Measurements from ENCODE around the gene MYBBP1A. TPM values are rescaled to one million over a fixed set of nuclear protein-coding genes. Genes with fewer than 3 reads are reported as not detected.

Gene MYBBP1A
- total RNA-seq, 1 donor from 2014 or later, result 38.8 TPM

DNA sequence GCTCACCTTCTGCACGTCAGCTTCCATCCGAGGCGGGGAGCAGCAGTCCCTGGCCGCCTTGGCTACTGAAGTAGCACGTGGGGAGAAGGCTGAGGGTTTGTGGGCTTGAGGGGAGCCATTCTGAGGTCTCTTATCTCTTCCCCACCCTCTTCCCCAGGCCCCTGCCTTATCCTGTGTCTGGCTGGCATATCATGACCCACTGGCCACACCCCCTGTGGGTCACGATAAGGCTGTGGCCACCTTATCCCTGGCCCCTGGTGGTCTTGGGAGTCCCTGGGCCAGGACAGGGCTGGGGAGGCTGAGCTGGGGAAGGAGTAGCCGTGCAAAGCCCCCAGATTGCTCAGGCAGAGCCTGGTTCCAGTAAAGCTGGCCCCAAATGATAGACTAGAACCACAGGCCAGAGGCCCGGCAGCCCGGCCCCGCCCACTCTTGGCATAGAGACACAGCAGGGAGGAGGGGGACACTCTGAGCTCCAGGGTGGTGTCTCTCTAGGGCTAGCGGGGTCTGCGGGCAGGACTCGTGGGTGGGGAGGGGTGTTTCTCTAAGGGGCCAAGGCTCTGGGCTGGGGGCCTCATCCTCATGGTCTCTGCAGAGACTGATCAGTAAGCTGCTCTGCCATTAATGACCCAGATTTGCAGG, 48.9 kb downstream of the MYBBP1A start:
- H3K4me1 ChIP-seq, result peaks cover 99% of the 10 kb centered on the region
- no peak overlapping the region for H3K4me3 ChIP-seq
- H3K36me3 ChIP-seq, result no peaks in the 10 kb centered on the region
- H3K27ac ChIP-seq, result peak overlapping the region; percentile 46
- no peak for TF ChIP-seq CTCF (IDR thresholded peaks at IDR 0.05)
- intact Hi-C loops (cut with DNase I), result no loop called here
- H3K9me3 ChIP-seq, result no peaks in the 10 kb centered on the region
- no peak for DNase-seq
- peaks cover 6% of the 10 kb centered on the region for H3K27me3 ChIP-seq (ENCODE audit: low read depth)
- ATAC-seq, result no peak

GRCh38 chr17:4505187-4505586, 50.0 kb downstream of the MYBBP1A start:
- H3K4me3 ChIP-seq, result peak overlapping the region; percentile 11

GRCh38 chr17:4504188-4504587, 51.0 kb downstream of the MYBBP1A start:
- H3K36me3 ChIP-seq, result no peaks in the 10 kb centered on the region
- H3K4me3 ChIP-seq, result no peak overlapping the region
- no peaks in the 10 kb centered on the region for H3K9me3 ChIP-seq
- intact Hi-C loops (cut with DNase I), result no loop called here
- peaks cover 99% of the 10 kb centered on the region for H3K4me1 ChIP-seq
- TF ChIP-seq CTCF (IDR thresholded peaks at IDR 0.05), result no peak
- ATAC-seq, result no peak
- DNase-seq, result no peak
- peak overlapping the region; percentile 18 for H3K27ac ChIP-seq
- H3K27me3 ChIP-seq (ENCODE audit: low read depth), result peaks cover 18% of the 10 kb centered on the region

More at GRCh38 chr17:4505187-4505586, 50.0 kb downstream of the MYBBP1A start:
- ATAC-seq (no peak), DNase-seq (no peak)
- no peak for TF ChIP-seq CTCF (IDR thresholded peaks at IDR 0.05)
- peaks cover 99% of the 10 kb centered on the region for H3K4me1 ChIP-seq
- peaks cover 17% of the 10 kb centered on the region for H3K27me3 ChIP-seq (ENCODE audit: low read depth)
- peak overlapping the region; percentile 46 for H3K27ac ChIP-seq
- intact Hi-C loops (cut with DNase I), result no loop called here
- no peaks in the 10 kb centered on the region for H3K9me3 ChIP-seq
- no peaks in the 10 kb centered on the region for H3K36me3 ChIP-seq

DNA sequence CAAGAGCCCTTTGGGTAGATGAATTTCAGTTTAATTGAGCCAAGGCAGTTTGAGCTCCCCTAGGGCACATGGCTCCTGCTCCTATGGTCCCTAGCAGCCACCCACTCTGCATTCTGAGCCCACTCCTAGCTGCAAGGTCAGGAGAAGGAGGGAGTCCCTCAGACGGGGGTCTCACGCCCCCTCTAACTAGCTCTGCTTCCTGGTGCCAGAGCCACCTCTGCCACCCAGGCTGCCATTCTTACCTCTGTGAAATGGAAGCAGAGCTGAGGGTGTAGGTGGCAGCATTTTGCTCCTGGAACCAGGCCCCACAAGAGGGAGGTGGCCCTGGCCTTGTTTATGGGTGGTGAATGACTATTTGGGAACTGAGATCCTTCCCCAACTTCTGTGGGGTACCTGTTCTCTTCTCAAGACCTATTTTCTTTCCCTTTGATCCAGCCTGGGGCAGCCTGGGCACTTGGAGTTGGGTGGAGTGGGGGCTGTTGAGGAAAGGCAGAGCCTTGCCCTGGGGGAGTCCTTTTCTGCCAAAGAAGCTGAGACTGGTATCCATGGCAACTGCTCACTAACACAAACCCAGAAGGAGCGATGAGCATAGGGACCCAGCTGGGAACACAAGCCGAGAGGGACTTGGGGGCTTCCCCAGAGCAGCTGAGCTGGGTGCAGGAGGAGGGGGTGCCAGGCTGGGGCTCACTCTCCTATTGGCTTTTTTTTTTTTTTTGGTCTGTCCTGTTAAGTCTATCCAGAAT, 51.7 kb downstream of the MYBBP1A start:
- Histone ChIP-seq H3K9me3 (no peaks in the 10 kb centered on the region), H3K4me3 (no peak overlapping the region), H3K27me3 (ENCODE audit: low read depth) (peaks cover 18% of the 10 kb centered on the region), H3K27ac (peak overlapping the region; percentile 18), H3K36me3 (no peaks in the 10 kb centered on the region), H3K4me1 (peaks cover 93% of the 10 kb centered on the region)
- ATAC-seq (no peak), DNase-seq (no peak)
- intact Hi-C loops (cut with DNase I), result no loop called here
- TF ChIP-seq CTCF (IDR thresholded peaks at IDR 0.05), result no peak

- ATAC-seq, result no peak
- Histone ChIP-seq H3K27ac (no peak overlapping the region), H3K4me1 (peaks cover 92% of the 10 kb centered on the region), H3K36me3 (no peaks in the 10 kb centered on the region), H3K9me3 (no peaks in the 10 kb centered on the region), H3K27me3 (ENCODE audit: low read depth) (peaks cover 23% of the 10 kb centered on the region), H3K4me3 (no peak overlapping the region)
- no peak for DNase-seq
- intact Hi-C loops (cut with DNase I), result no loop called here
- no peak for TF ChIP-seq CTCF (IDR thresholded peaks at IDR 0.05)
These were observed 52.6 kb downstream of the MYBBP1A start for GRCh38 chr17:4502466-4503154.

All from lower lobe of right lung (tissue), 2 donors.